ENCODE data around the gene CLIP4.
"Not testable (repeated sequence)": the region's sequence is repeated elsewhere in the genome, so short reads cannot be mapped to it uniquely, and the experiment has no call there.

The CLIP4 gene

GRCh38 chr2:29104688-29105087 lies 10.5 kb upstream of the CLIP4 start:
- DNase-seq (ENCODE audit: low read depth): no peak

- no peak for DNase-seq (ENCODE audit: low read depth)
These were observed 9.8 kb upstream of the CLIP4 start for GRCh38 chr2:29105375-29105774.

DNA sequence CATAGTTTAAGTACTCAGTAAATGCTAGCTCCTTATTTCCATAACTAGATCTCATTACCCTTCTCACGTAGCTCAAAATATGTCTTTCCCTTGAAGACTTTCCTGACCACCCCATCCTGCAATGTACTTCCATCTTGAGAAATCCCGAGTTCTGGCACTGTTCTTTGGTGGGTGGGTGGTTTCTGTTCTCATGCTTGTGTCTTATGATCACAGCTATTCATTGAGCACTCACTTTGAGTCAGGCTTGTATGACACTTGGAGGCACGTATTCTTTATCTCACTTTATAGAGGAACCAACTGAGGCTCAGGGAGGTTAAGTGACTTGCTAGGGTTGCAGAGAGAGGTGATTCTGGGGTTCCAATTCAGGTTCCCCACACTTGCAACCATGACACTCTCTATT lies 9.0 kb upstream of the CLIP4 start:
- DNase-seq (ENCODE audit: low read depth): no peak

- no peak for DNase-seq (ENCODE audit: low read depth)
These were observed 8.2 kb upstream of the CLIP4 start for GRCh38 chr2:29106980-29107388.

- DNase-seq (ENCODE audit: low read depth): not testable (repeated sequence)
These were observed 7.7 kb upstream of the CLIP4 start for GRCh38 chr2:29107547-29107946.

DNA sequence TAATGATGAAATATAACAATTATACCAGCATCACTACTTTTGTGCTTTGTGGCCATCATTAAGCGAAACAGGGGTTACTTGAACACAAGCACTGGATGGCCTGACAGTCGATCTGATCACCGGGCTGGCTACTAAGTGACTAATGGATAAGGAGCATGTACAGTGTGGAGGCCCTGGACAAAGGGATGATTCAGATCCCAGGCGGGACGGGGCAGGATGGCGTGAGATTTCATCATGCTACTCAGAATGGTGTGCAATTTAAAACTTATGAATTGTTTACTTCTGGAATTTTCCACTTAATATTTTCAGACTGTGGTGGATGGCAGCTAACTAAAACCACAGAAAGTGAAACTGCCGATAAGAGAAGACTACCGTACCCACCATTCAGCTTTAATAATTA lies 7.0 kb upstream of the CLIP4 start:
- peak; percentile 95 for DNase-seq (ENCODE audit: low read depth)

- DNase-seq (ENCODE audit: low read depth): no peak
These were observed 6.0 kb upstream of the CLIP4 start for GRCh38 chr2:29109246-29109645.

- no peak for DNase-seq (ENCODE audit: low read depth)
These were observed 4.2 kb upstream of the CLIP4 start for GRCh38 chr2:29110916-29111535.

- no peak for DNase-seq (ENCODE audit: low read depth)
These were observed 2.8 kb upstream of the CLIP4 start for GRCh38 chr2:29112379-29112778.

GRCh38 chr2:29113027-29113686 lies 2.1 kb upstream of the CLIP4 start:
- peak; percentile 66 for DNase-seq (ENCODE audit: low read depth)

DNA sequence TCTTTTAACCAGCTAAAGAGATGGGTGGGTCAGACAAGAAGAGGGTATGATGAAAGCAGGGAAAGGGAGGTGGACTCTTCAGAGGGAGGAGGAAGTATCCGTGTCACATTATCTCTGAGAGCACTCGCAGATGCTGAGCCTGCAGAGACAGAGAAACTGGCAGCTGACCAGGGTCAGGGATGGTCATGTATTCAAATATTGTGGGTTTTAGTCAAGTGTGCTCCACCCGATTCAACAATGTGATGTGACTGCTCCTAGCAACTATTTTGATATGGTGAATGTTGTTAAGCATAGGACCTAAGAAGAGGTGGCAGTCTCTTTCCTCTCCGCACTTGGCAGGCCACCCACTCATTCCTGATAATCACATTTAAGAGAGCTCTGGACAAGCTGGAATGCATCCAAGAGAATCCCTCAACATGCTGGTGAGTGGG lies 1.3 kb upstream of the CLIP4 start:
- peak; percentile 90 for DNase-seq (ENCODE audit: low read depth)

DNA sequence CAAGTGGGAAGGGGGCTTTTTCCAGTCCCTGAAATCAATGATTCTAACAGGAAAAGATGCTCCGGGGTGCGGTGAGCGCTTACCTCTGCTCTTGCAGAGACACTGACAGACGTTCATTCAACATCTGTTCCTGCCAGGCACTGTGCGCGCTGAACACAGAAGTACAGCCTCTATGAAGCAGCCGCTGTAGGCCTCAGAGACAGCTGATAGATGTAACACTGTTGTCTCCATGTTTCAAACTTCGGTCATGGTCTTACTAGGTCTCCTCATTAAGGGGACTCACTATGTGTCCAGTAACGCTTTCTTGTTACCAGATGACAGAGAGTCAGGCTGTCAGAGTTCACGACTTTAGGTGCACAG lies 649 bp upstream of the CLIP4 start:
- DNase-seq (ENCODE audit: low read depth): no peak

- DNase-seq (ENCODE audit: low read depth): peak; percentile 86
These were observed 874 bp downstream of the CLIP4 start for GRCh38 chr2:29115797-29116781.

DNA sequence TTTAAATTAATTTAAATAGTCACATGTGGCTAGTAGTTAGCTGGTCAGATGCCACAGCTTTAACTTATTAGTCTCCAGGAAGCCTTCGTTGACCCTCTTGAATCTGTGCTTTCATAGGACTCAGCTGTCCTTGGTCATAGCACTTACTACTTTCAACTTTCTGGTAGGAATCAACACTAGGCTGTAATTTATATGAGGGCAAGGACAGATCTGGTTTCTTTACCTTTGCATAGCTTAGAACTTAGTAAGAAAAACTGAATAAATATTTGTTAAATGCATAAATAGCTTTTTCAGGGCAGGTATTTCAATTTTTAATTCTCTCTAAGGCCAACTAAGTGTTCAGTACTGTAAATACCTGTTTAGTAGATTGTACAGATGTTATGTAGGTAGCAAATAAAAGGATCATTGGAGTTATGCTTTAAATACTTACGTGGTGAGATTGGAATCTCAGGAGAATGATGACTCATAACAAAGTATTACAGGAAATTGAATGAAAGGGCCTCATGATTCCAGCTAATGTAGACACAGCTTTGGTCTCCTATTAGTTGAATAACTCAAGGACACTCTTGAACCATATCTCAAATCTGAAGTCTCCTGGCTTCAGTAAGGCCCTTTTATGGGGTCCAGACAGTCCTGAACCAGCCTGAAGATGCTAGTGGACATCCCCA lies 2.6 kb downstream of the CLIP4 start:
- peak; percentile 67 for DNase-seq (ENCODE audit: low read depth)

DNA sequence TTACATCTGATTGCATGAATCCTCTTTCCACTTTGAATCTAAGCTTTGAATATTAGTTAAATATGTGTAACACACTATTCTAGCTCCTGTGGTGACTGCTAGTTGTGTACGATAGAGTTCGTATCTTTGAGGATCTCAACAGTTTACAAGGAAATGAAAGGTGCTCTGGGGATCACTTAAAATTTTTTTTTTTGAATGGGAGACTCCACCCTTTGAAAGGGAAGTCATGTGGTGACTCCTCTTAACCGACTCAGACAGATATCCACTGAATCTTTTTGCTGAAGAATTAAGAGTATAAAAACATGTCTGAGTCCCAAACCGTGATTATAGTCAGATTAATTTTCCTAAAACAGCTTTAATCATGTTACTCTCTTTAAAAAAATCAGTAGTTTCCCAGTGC lies 4.0 kb downstream of the CLIP4 start:
- no peak for DNase-seq (ENCODE audit: low read depth)

- DNase-seq (ENCODE audit: low read depth): no peak
These were observed 5.6 kb downstream of the CLIP4 start for GRCh38 chr2:29120846-29121245.

GRCh38 chr2:29123617-29124349 lies 8.6 kb downstream of the CLIP4 start:
- peak; percentile 88 for DNase-seq (ENCODE audit: low read depth)

- no peak for DNase-seq (ENCODE audit: low read depth)
These were observed 9.3 kb downstream of the CLIP4 start for GRCh38 chr2:29124504-29124903.

DNA sequence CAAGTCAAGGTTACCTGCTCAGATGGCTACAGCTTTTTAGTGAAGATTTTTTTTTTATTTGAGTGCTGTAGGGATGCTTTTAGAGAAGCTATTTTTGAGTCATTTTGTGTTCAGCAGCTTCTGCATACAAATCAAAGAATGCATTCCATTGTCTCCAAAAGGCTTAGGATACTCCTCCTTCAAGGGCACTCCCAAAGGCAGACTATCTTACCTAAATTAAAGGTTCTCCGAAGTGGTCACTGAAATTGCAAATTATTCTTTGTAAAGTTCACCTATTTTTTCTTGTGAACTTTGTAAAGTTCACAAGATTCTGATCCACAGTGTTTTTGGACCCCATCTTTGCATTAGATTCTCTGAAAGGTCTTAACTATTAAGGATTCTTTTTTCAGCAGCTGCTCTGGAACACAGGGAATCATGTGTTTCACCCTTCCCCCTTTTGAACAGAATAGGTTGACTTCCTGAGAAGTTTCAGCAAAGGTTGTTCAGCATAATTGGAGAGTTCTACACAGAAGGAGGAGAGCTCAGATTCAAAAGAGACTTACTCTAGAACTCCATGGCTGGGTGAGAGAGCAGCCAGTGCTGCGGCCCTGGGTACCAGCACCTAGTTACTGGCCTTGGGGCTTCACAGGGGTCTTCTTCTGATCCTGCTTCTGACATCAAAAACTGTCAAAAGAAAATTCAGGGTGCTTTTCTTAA lies 14.5 kb downstream of the CLIP4 start:
- peak; percentile 60 for DNase-seq (ENCODE audit: low read depth)

DNA sequence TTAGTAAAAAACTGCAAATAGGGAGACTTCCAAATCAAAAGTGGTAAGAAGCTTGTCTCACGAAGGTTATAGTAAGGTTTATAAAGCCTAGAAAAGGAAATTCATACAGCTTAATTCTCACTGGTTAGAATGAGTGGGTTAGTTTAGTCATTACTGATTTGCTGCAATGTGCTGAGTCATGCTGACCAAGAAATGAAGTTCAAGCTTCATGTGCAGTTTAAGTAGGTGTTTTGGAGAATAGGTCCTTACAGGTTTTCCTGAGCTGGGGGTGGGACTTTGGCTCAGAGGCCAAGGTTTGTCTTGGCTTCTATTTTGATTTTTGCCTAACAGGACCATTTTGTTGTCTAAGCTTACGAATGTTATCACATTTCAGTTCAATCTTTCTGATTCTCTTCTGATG lies 15.1 kb downstream of the CLIP4 start:
- DNase-seq (ENCODE audit: low read depth): peak; percentile 87

DNA sequence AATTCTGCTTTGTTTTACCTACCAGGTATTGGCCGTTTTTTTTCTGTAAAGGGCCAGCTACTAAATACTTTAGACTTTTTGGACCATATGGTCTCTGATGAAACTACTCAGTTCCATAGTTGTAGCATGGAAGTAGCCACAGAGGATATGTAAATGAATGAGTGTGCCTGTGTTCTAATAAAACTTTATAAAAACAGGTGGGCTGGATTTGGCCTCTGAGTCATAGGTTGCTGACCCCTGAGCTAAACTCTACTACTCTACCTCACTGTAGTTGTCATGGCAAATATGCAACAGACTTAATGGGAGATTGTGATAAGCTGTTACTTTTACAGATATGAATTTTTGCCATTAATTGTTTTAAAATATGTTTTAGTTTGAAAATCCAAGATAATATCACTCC lies 19.7 kb downstream of the CLIP4 start:
- DNase-seq (ENCODE audit: low read depth): no peak

Data from EH (cell line).